GM23248 (cell line): ENCODE measurements around the gene KDM7A.

Experiments used
- EZH2 ChIP-seq: fragments of 200-600 bp; sonication (generic); IDR thresholded peaks from 2 replicates; pipeline ENCODE4 v1.6.1; 2018; ENCODE audit warnings: antibody characterized with exemption, mild to moderate bottlenecking; ENCODE audit not compliant: insufficient read depth, poor library complexity, severe bottlenecking
- EZH2phosphoT487 ChIP-seq: fragments of 200-600 bp; sonication (generic); IDR thresholded peaks from 2 replicates; pipeline ENCODE4 v1.6.1; 2018; ENCODE audit warnings: antibody characterized with exemption, moderate library complexity, mild to moderate bottlenecking, low read depth; ENCODE audit not compliant: insufficient read depth

- TF ChIP-seq EZH2 (no peak), EZH2phosphoT487 (no peak)
Observed at GRCh38 chr7:140055833-140056232, 121.0 kb downstream of the KDM7A start.
